Measurements from ENCODE around the gene ARHGEF35. TPM values are rescaled to one million over a fixed set of nuclear protein-coding genes. Genes with fewer than 3 reads are reported as not detected.
"Not testable (repeated sequence)": the region's sequence is repeated elsewhere in the genome, so short reads cannot be mapped to it uniquely, and the experiment has no call there.

Gene ARHGEF35
- total and polyA plus RNA-seq, 2 experiments from 2014 or later: 4.3 to 5.8 TPM

GRCh38 chr7:144201978-144202377 is 6.3 kb upstream of the ARHGEF35 start:
- H3K4me1 ChIP-seq (ENCODE audit: insufficient read depth); H3K4me3 ChIP-seq; H3K27me3 ChIP-seq (replicated peaks; ENCODE audit: insufficient read depth); H3F3A ChIP-seq (ENCODE audit: insufficient read depth); H3K9me3 ChIP-seq (ENCODE audit: low read depth); H3K36me3 ChIP-seq (ENCODE audit: low read depth); H3K27ac ChIP-seq; H4K20me1 ChIP-seq (ENCODE audit: insufficient read depth); H3K79me2 ChIP-seq (ENCODE audit: insufficient read depth); H2AFZ ChIP-seq; H3K9ac ChIP-seq; DNase-seq; H3K4me2 ChIP-seq (ENCODE audit: unreplicated experiment); in situ Hi-C loops (cut with MboI); H3K9me2 ChIP-seq (ENCODE audit: insufficient read depth): not testable (repeated sequence)
- no CpG with 5 or more reads among the region's 1 CpG for WGBS, 2 experiments (ENCODE audit: low coverage in 1 of 2, low lambda C conversion rate in 2 of 2, missing lambda C conversion rate in 2 of 2)

DNA sequence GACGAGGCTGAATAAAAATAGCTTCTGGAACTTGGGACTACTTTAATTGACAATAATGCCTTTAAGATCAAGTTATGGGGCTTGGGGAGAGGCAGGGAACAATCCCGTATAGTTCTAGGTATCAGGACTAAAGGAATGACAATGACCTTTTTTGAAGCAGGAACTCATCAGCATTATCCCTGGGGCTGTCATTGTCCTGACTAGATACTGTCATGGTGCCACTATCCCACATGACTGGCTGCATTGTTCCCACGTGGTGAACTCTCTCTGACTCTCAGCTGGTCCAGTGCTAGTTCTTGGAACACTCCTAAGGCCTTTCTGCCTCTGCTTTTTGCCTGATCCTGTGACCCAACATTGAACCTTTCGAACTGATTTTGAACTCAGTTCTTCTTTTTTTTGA is 3.3 kb upstream of the ARHGEF35 start:
- H3K9ac ChIP-seq; H3K36me3 ChIP-seq (ENCODE audit: low read depth); H3K9me2 ChIP-seq (ENCODE audit: insufficient read depth); H3K9me3 ChIP-seq (ENCODE audit: low read depth); H3K27ac ChIP-seq; H2AFZ ChIP-seq; H3K4me2 ChIP-seq (ENCODE audit: unreplicated experiment); H3F3A ChIP-seq (ENCODE audit: insufficient read depth); H4K20me1 ChIP-seq (ENCODE audit: insufficient read depth); DNase-seq; H3K4me3 ChIP-seq; H3K79me2 ChIP-seq (ENCODE audit: insufficient read depth); in situ Hi-C loops (cut with MboI); H3K4me1 ChIP-seq (ENCODE audit: insufficient read depth); H3K27me3 ChIP-seq (replicated peaks; ENCODE audit: insufficient read depth): not testable (repeated sequence)
- 67 to 68% methylated on average over 3 of the region's 4 CpGs for WGBS, 2 experiments (ENCODE audit: low coverage in 1 of 2, low lambda C conversion rate in 2 of 2, missing lambda C conversion rate in 2 of 2)

DNA sequence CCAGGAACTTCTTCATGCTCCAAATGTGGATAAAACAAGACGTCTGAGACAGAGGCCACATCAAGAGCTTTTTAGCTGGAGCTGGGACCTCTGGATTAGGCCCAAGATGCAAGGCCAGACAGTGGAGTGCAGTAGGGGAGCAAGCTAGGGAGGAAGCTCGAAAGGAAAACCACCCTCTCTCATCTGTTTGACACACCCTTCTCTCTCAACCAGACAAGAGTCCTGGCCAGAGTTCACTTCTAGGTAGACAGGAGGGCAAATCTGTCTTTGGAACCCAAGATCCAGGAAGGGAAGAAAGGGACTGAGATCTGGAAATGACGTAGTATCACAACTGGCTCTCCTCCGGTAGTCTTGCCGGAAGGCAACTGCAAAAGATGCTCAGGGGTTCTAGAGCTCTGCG is 1.2 kb downstream of the ARHGEF35 start:
- DNase-seq; H3K4me2 ChIP-seq (ENCODE audit: unreplicated experiment); H3K9ac ChIP-seq; H3K27me3 ChIP-seq (replicated peaks; ENCODE audit: insufficient read depth); H3K27ac ChIP-seq; in situ Hi-C loops (cut with MboI); H3K36me3 ChIP-seq (ENCODE audit: low read depth); H3F3A ChIP-seq (ENCODE audit: insufficient read depth); H3K4me3 ChIP-seq; H3K9me2 ChIP-seq (ENCODE audit: insufficient read depth); H3K4me1 ChIP-seq (ENCODE audit: insufficient read depth); H3K9me3 ChIP-seq (ENCODE audit: low read depth); H4K20me1 ChIP-seq (ENCODE audit: insufficient read depth); H2AFZ ChIP-seq; H3K79me2 ChIP-seq (ENCODE audit: insufficient read depth): not testable (repeated sequence)
- no CpG with 5 or more reads among the region's 6 CpGs for WGBS, 2 experiments (ENCODE audit: low coverage in 1 of 2, low lambda C conversion rate in 2 of 2, missing lambda C conversion rate in 2 of 2)

DNA sequence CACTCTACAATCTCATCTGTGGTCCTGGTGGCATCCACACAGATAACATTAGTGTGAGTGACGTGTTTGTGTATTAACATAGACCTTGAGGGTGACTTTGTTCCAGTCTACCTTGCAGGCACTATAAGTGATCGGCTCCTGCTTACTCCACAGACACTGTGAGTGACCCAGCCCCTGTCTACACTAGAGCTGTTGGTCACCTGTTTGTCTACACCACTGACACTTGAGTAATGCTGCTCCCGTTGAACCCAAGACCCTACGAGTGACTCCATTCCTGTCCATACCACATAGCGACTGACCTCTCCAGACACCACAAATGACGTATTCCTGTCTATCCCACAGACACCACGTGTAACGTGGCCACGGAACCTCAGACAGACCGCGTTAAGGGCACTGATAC is 1.9 kb downstream of the ARHGEF35 start:
- H3F3A ChIP-seq (ENCODE audit: insufficient read depth); H3K4me1 ChIP-seq (ENCODE audit: insufficient read depth); H3K4me2 ChIP-seq (ENCODE audit: unreplicated experiment); H3K4me3 ChIP-seq; H3K79me2 ChIP-seq (ENCODE audit: insufficient read depth); H2AFZ ChIP-seq; DNase-seq; in situ Hi-C loops (cut with MboI); H3K9me3 ChIP-seq (ENCODE audit: low read depth); H4K20me1 ChIP-seq (ENCODE audit: insufficient read depth); H3K36me3 ChIP-seq (ENCODE audit: low read depth); H3K9me2 ChIP-seq (ENCODE audit: insufficient read depth); H3K27ac ChIP-seq; H3K9ac ChIP-seq; H3K27me3 ChIP-seq (replicated peaks; ENCODE audit: insufficient read depth): not testable (repeated sequence)
- 95% methylated on average over 2 of the region's 11 CpGs; no CpG with 5 or more reads in 1 of the 2 experiments for WGBS, 2 experiments (ENCODE audit: low coverage in 1 of 2, low lambda C conversion rate in 2 of 2, missing lambda C conversion rate in 2 of 2)

- H3K4me1 ChIP-seq (ENCODE audit: insufficient read depth); H3F3A ChIP-seq (ENCODE audit: insufficient read depth); H3K79me2 ChIP-seq (ENCODE audit: insufficient read depth); H3K9me3 ChIP-seq (ENCODE audit: low read depth); DNase-seq; H4K20me1 ChIP-seq (ENCODE audit: insufficient read depth); H3K9ac ChIP-seq; H2AFZ ChIP-seq; H3K4me2 ChIP-seq (ENCODE audit: unreplicated experiment); H3K27ac ChIP-seq; H3K36me3 ChIP-seq (ENCODE audit: low read depth); H3K27me3 ChIP-seq (replicated peaks; ENCODE audit: insufficient read depth); H3K4me3 ChIP-seq; H3K9me2 ChIP-seq (ENCODE audit: insufficient read depth); in situ Hi-C loops (cut with MboI): not testable (repeated sequence)
- WGBS, 2 experiments (ENCODE audit: low coverage in 1 of 2, low lambda C conversion rate in 2 of 2, missing lambda C conversion rate in 2 of 2): no CpG with 5 or more reads among the region's 3 CpGs
Measured at GRCh38 chr7:144188578-144189171, 7.0 kb downstream of the ARHGEF35 start.

GRCh38 chr7:144187848-144188247 is 7.8 kb downstream of the ARHGEF35 start:
- WGBS, 2 experiments (ENCODE audit: low coverage in 1 of 2, low lambda C conversion rate in 2 of 2, missing lambda C conversion rate in 2 of 2): no CpG with 5 or more reads among the region's 5 CpGs
- H2AFZ ChIP-seq; in situ Hi-C loops (cut with MboI): not testable (repeated sequence)

DNA sequence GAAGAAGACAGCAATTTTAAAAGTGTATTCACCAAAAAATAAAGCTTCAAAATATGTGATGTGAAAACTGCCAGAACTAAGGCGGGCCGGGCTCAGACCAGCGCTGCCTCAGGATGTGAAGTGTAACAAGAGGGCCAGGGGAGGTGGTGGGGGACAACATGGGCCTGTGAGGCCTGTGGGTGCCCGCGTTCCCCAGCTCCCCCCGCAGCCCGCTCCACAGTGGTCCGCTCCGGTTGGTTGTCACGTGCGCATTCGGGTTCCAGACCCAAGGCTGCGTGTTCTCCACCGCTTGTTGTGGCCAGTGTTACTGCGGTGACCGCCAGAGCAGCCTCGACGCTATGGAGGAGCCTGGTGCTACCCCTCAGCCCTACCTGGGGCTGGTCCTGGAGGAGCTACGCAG is 12.5 kb downstream of the ARHGEF35 start, which contains the start of gene CTAGE4:
Gene CTAGE4, plus strand, starts transcription at position 301 of the 400 bp plus-strand sequence. Its CDS starts 38 bp downstream, at position 339.
- H2AFZ ChIP-seq; H3K9me3 ChIP-seq (ENCODE audit: low read depth); H3F3A ChIP-seq (ENCODE audit: insufficient read depth); H3K36me3 ChIP-seq (ENCODE audit: low read depth); H3K4me2 ChIP-seq (ENCODE audit: unreplicated experiment); in situ Hi-C loops (cut with MboI); H3K79me2 ChIP-seq (ENCODE audit: insufficient read depth); DNase-seq; H3K9ac ChIP-seq; H3K4me1 ChIP-seq (ENCODE audit: insufficient read depth); H3K4me3 ChIP-seq; H3K27me3 ChIP-seq (replicated peaks; ENCODE audit: insufficient read depth); H4K20me1 ChIP-seq (ENCODE audit: insufficient read depth); H3K9me2 ChIP-seq (ENCODE audit: insufficient read depth); H3K27ac ChIP-seq: not testable (repeated sequence)
- WGBS, 2 experiments (ENCODE audit: low coverage in 1 of 2, low lambda C conversion rate in 2 of 2, missing lambda C conversion rate in 2 of 2): no CpG with 5 or more reads among the region's 19 CpGs

More at GRCh38 chr7:144187848-144188247, 7.8 kb downstream of the ARHGEF35 start:
- not testable (repeated sequence) for H3K4me2 ChIP-seq (ENCODE audit: unreplicated experiment); H3K27ac ChIP-seq; H3K9ac ChIP-seq; DNase-seq; H3K9me3 ChIP-seq (ENCODE audit: low read depth); H4K20me1 ChIP-seq (ENCODE audit: insufficient read depth); H3F3A ChIP-seq (ENCODE audit: insufficient read depth); H3K4me1 ChIP-seq (ENCODE audit: insufficient read depth); H3K27me3 ChIP-seq (replicated peaks; ENCODE audit: insufficient read depth); H3K4me3 ChIP-seq; H3K9me2 ChIP-seq (ENCODE audit: insufficient read depth); H3K79me2 ChIP-seq (ENCODE audit: insufficient read depth); H3K36me3 ChIP-seq (ENCODE audit: low read depth)

GRCh38 chr7:144179165-144179479 is 16.5 kb downstream of the ARHGEF35 start:
- H3K9me2 ChIP-seq (ENCODE audit: insufficient read depth); H3F3A ChIP-seq (ENCODE audit: insufficient read depth); H3K27ac ChIP-seq; H3K9ac ChIP-seq; H2AFZ ChIP-seq; H3K27me3 ChIP-seq (replicated peaks; ENCODE audit: insufficient read depth); DNase-seq; H3K4me1 ChIP-seq (ENCODE audit: insufficient read depth); H3K4me3 ChIP-seq; H3K36me3 ChIP-seq (ENCODE audit: low read depth); H3K4me2 ChIP-seq (ENCODE audit: unreplicated experiment); H3K79me2 ChIP-seq (ENCODE audit: insufficient read depth); H4K20me1 ChIP-seq (ENCODE audit: insufficient read depth); H3K9me3 ChIP-seq (ENCODE audit: low read depth); in situ Hi-C loops (cut with MboI): not testable (repeated sequence)
- 100% methylated on average over 1 of the region's 2 CpGs; no CpG with 5 or more reads in 1 of the 2 experiments for WGBS, 2 experiments (ENCODE audit: low coverage in 1 of 2, low lambda C conversion rate in 2 of 2, missing lambda C conversion rate in 2 of 2)

Data from GM23248 (cell line).